ENCODE data around the gene ZNF76. TPM values are rescaled to one million over a fixed set of nuclear protein-coding genes. Genes with fewer than 3 reads are reported as not detected.

The ZNF76 gene
- total and polyA plus RNA-seq, 2 of the 8 experiments (the other 6 are each of a cell fraction or from before 2014, with no cell fraction given) = 17.9 to 23.9 TPM

GRCh38 chr6:35265523-35265922 is 6.0 kb downstream of the ZNF76 start:
- Histone ChIP-seq H2BK120ac (replicated peaks; ENCODE audit: low read depth, low read length) (no peak overlapping the region), H4K5ac (ENCODE audit: insufficient read length, low read depth, low read length) (no peak overlapping the region), H2BK15ac (ENCODE audit: low read length) (no peak overlapping the region), H3K27ac (ENCODE audit: low read depth, low read length) (no peak overlapping the region), H3K4me1 (replicated peaks in 1 of 4; ENCODE audit: control insufficient read depth in 3 of 4, insufficient read depth in 4 of 4, low read length in 3 of 4) (peaks cover 0 to 6% (median 0%) of the 10 kb centered on the region in 4 experiments; a peak in 3 of 7 replicates), H2BK12ac (ENCODE audit: low read depth, low read length) (no peak overlapping the region), H3K56ac (replicated peaks; ENCODE audit: insufficient read length, low read depth, low read length) (no peak overlapping the region), H3K4ac (replicated peaks; ENCODE audit: insufficient read length, low read depth, low read length) (no peak overlapping the region), H2AFZ (ENCODE audit: low read length) (no peak overlapping the region), H2BK5ac (ENCODE audit: low read depth, low read length) (no peak overlapping the region), H3K36me3 (ENCODE audit: control insufficient read depth in 2 of 4, insufficient read depth in 4 of 4, low read length in 3 of 4) (no peaks in the 10 kb centered on the region), H2BK20ac (ENCODE audit: low read length) (no peak overlapping the region), H3K4me2 (ENCODE audit: insufficient read depth in 1 of 2, low read depth in 2 of 2, low read length in 2 of 2) (no peak overlapping the region), H3K9me3 (ENCODE audit: insufficient read depth in 2 of 2, low read depth in 1 of 2, low read length in 1 of 2) (no peaks in the 10 kb centered on the region), H3K23me2 (ENCODE audit: low read depth, low read length) (peaks cover under 1% of the 10 kb centered on the region; the same call in 1 of the 2 replicates), H4K91ac (replicated peaks; ENCODE audit: insufficient read length, low read length) (no peak overlapping the region), H2AK5ac (ENCODE audit: low read depth, low read length) (no peak overlapping the region), H4K20me1 (replicated peaks in 1 of 2; ENCODE audit: control insufficient read depth in 1 of 2, insufficient read depth in 2 of 2, low read length in 2 of 2) (peaks cover 0 to 1% of the 10 kb centered on the region in 2 experiments), H3K9ac (replicated peaks in 1 of 4; ENCODE audit: extremely low read depth in 1 of 4, low read depth in 3 of 4, low read length in 3 of 4) (no peak overlapping the region), H4K8ac (ENCODE audit: extremely low read depth, insufficient read depth, low read length) (no peak overlapping the region), H3K14ac (ENCODE audit: insufficient read length) (no peak overlapping the region), H3K79me2 (ENCODE audit: control insufficient read depth in 1 of 2, insufficient read depth in 2 of 2, low read length in 2 of 2) (no peaks in the 10 kb centered on the region), H3K79me1 (ENCODE audit: low read depth, low read length) (no peaks in the 10 kb centered on the region), H3K23ac (ENCODE audit: insufficient read length) (no peak overlapping the region), H3K18ac (ENCODE audit: extremely low read depth, low read length) (no peak overlapping the region), H3K4me3 (ENCODE audit: extremely low read depth in 1 of 4, insufficient read depth in 2 of 4, low read depth in 3 of 4, low read length in 4 of 4) (no peak overlapping the region), H3K27me3 (replicated peaks in 1 of 4; ENCODE audit: control insufficient read depth in 3 of 4, extremely low read depth in 1 of 4, insufficient read depth in 3 of 4, low read length in 3 of 4) (no peaks in the 10 kb centered on the region; a peak in 2 of 7 replicates)
- 100% methylated on average over 2 of the region's 2 CpGs; no CpG with 5 or more reads in 1 of the 2 experiments for WGBS, 2 experiments (ENCODE audit: extremely low coverage in 1 of 2, insufficient coverage in 1 of 2, insufficient read length in 1 of 2, insufficient replicate concordance in 2 of 2, low coverage in 1 of 2, low lambda C conversion rate in 2 of 2, missing lambda C conversion rate in 1 of 2)
- DNase-seq (ENCODE audit: low read depth in 1 of 2, low spot score in 2 of 2) (no peak), FAIRE-seq (no peak)
- POLR2A ChIA-PET (ENCODE audit: partially characterized antibody) = interaction anchor here (0.6 kb wide), 1 partner anchor 856 kb away, joined by 3 read pairs; no protein-coding TSS in a partner anchor
- CTCF ChIA-PET (ENCODE audit: partially characterized antibody) = interaction anchor here (1.4 kb wide), 1 partner anchor 28 kb away, joined by 3 read pairs; no protein-coding TSS in a partner anchor
- TF ChIP-seq PHF8 (conservative IDR thresholded peaks at IDR 0.05; ENCODE audit: low read depth, low read length) (no peak), YY1 (IDR thresholded peaks at IDR 0.05; ENCODE audit: low read depth, low read length) (no peak), HDAC2 (IDR thresholded peaks at IDR 0.05; ENCODE audit: borderline replicate concordance in 1 of 2, low read depth in 2 of 2, low read length in 2 of 2) (no peak), TEAD4 (IDR thresholded peaks at IDR 0.05; ENCODE audit: low read depth, low read length) (no peak), EZH2 (IDR thresholded peaks at IDR 0.05; ENCODE audit: low read depth, low read length, severe bottlenecking) (no peak), TBP (IDR thresholded peaks at IDR 0.05; ENCODE audit: low read depth, low read length) (no peak), KDM1A (IDR thresholded peaks at IDR 0.05; ENCODE audit: borderline replicate concordance, low read length) (no peak), KDM4A (IDR thresholded peaks at IDR 0.05; ENCODE audit: low read depth, low read length, severe bottlenecking) (no peak)
- TF ChIP-seq, protein P1, sequence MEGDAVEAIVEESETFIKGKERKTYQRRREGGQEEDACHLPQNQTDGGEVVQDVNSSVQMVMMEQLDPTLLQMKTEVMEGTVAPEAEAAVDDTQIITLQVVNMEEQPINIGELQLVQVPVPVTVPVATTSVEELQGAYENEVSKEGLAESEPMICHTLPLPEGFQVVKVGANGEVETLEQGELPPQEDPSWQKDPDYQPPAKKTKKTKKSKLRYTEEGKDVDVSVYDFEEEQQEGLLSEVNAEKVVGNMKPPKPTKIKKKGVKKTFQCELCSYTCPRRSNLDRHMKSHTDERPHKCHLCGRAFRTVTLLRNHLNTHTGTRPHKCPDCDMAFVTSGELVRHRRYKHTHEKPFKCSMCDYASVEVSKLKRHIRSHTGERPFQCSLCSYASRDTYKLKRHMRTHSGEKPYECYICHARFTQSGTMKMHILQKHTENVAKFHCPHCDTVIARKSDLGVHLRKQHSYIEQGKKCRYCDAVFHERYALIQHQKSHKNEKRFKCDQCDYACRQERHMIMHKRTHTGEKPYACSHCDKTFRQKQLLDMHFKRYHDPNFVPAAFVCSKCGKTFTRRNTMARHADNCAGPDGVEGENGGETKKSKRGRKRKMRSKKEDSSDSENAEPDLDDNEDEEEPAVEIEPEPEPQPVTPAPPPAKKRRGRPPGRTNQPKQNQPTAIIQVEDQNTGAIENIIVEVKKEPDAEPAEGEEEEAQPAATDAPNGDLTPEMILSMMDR (IDR thresholded peaks at IDR 0.05; ENCODE audit: control extremely low read depth in 1 of 3, insufficient read depth in 1 of 3, low read depth in 1 of 3, low read length in 3 of 3) = no peak
- TF ChIP-seq, protein P2, sequence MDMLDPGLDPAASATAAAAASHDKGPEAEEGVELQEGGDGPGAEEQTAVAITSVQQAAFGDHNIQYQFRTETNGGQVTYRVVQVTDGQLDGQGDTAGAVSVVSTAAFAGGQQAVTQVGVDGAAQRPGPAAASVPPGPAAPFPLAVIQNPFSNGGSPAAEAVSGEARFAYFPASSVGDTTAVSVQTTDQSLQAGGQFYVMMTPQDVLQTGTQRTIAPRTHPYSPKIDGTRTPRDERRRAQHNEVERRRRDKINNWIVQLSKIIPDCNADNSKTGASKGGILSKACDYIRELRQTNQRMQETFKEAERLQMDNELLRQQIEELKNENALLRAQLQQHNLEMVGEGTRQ (IDR thresholded peaks at IDR 0.05; ENCODE audit: low read length) = no peak
